NOMO-1 treated with DMSO at 0.1 percent for 48 hours (cell line): Measurements from ENCODE around the gene GPLD1.
"Not testable (repeated sequence)": the region's sequence is repeated elsewhere in the genome, so short reads cannot be mapped to it uniquely, and the experiment has no call there.

Experiments
- DNase-seq: peaks from one replicate; lab custom pipeline; 2025; ENCODE audit not compliant: unreplicated experiment; lab: John Stamatoyannopoulos, UW

The GPLD1 gene

DNA sequence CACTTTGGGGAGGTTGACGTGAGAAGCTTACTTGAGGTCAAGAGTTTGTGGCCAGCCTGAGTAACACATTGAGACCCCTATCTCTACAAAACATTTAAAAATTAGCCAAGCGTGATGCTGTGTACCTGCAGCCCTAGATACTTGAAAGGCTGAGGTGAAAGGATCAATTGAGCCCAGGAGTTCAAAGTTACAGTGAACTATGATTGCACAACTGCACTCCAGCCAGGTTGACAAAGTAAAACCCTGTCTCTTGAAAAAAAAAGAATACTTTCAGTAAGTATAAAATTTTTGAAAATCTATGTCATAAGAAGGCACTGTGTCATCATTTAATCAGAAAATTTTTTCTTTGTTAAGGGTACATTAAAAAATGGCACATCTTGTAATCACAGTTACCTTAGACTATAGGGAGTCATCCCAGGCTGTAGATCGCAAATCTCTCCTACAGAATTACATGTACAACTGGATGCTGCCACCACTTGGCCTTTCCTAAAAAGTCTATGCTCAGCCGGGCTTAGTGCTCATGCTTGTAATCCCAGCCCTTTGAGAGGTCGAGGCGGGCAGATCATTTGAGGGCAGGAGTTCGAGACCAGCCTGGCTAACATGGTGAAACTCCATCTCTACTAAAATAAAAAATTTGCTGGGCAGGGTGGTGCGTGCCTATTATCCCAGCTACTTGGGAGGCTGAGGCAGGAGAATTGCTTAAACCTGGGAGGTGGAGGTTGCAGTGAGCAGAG is 103.7 kb downstream of the GPLD1 start:
- no peak for DNase-seq

DNA sequence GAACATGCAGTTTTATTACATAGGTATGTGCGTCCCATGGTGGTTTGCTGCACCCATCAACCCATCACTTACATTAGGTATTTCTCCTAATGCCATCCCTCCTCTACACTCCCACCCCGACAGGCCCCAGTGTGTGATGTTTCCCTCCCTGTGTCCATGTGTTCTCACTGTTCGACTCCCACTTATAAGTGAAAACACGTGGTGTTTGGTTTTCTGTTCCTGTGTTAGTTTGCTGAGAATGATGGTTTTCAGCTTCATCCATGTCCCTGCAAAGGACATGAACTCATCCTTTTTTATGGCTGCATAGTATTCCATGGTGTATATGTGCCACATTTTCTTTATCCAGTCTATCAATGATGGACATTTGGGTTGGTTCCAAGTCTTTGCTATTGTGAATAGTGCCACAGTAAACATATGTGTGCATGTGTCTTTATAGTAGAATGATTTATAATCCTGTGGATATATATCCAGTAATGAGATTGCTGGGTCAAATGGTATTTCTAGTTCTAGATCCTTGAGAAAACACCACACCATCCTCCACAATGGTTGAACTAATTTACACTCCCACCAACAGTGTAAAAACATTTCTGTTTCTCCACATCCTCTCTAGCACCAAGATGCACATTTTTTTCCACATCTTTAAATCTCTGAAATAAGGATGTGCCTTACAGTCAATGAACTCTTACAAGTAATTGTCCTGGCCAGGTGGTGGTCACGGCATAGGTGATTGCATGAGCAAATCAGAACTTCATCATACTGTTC is 104.8 kb downstream of the GPLD1 start:
- not testable (repeated sequence) for DNase-seq

DNA sequence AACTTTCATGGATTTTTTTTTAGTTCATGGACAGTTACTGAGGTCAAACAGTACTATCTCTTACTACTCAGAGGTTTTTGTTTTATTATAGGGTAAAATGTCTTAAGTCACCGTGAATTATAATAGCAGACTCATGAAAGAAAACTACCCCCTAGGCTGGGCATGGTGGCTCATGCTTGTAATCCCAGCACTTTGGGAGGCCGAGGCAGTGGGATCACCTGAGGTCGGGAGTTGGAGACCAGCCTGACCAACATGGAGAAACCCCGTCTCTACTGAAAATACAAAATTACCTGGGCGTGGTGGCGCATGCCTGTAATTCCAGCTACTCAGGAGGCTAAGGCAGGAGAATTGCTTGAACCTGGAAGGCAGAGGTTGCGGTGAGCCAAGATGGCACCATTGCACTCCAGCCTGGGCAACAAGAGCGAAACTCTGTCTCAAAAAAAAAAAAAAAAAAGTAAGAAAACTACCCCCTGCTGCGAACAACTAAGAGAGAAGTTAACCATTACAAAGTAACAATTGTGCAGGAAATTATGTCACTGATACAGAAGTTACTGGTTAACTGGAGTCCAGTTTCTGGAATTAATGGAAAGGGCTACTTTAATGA is 106.4 kb downstream of the GPLD1 start:
- not testable (repeated sequence) for DNase-seq

DNA sequence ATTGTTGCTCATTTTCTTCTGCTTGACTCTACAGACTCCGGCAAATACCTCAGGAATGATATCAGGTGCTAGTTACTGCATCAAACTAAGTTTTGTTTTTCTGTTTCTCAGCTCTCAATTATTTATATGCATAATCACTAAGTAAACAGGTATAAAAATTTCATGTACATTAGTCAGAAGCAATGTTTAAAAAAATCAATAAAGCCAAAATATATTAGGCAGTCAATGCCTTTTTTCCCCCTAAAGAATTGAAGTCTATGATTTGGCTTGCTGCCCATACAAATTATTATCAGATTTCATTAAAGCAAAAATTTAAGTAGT is 107.2 kb downstream of the GPLD1 start:
- DNase-seq, result no peak

DNA sequence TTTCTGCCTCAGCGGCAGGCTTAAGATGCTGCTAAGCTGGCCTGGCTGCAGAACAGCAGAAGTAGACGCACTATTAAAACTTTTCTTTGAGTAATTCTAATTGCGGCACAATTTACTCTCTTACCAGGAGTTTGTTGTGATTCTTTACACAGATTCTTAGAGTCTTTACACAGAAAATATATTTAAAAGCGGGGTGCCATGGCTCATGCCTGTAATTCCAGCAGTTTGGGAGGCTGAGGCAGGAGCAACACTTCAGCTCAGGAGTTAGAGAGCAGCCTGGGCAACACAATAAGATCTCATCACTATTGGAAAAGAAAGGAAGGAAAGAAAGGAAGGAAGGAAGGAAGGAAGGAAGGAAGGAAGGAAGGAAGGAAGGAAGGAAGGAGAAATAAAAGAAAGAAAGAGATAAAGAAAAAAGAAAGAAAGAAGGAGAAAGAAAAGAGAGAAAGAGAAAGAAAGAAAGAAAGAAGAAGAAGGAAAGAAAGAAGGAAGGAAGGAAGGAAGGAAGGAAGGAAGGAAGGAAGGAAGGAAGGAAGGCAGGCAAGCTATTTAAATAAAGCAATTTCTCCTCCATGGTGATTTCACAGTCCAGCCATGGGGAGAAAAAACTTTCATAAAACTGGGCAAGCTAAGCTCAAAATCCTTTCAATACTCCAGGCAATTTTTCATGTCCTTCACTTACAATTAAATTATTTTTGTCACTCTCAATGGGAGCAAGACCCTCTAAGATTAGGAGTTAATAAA is 107.7 kb downstream of the GPLD1 start:
- no peak for DNase-seq

DNA sequence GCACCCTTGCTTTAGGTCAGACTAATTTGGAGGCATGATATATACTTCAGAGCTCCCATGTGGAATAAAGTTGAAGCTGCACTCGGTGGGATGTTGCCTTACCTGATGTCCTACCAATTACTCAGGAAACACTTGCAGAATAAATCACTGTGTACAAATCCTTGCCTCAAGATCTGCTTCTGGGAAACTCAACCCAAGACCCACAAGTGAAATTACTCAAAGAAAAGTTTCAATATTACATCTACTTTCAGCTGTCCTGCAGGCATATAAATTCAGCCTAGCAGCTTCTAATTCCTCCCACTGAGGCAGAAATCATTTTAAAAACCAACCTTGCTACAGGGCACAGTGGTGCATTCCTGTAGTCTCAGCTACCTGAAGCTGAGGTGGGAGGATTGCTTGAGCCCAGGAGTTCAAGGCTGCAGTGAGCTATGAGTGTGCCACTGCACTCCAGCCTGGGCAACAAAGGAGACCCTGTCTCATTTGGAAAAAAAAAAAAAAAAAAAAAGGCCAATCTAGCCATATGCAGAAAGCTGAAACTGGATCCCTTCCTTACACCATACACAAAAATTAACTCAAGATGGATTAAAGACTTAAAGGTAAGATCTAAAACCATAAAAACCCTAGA is 110.8 kb downstream of the GPLD1 start:
- no peak for DNase-seq
